Measurements from ENCODE around the gene IGSF23. TPM values are rescaled to one million over a fixed set of nuclear protein-coding genes. Genes with fewer than 3 reads are reported as not detected.

Gene IGSF23
- polyA plus RNA-seq, 3 donors: 0.23 to 0.46 (median 0.44) TPM

DNA sequence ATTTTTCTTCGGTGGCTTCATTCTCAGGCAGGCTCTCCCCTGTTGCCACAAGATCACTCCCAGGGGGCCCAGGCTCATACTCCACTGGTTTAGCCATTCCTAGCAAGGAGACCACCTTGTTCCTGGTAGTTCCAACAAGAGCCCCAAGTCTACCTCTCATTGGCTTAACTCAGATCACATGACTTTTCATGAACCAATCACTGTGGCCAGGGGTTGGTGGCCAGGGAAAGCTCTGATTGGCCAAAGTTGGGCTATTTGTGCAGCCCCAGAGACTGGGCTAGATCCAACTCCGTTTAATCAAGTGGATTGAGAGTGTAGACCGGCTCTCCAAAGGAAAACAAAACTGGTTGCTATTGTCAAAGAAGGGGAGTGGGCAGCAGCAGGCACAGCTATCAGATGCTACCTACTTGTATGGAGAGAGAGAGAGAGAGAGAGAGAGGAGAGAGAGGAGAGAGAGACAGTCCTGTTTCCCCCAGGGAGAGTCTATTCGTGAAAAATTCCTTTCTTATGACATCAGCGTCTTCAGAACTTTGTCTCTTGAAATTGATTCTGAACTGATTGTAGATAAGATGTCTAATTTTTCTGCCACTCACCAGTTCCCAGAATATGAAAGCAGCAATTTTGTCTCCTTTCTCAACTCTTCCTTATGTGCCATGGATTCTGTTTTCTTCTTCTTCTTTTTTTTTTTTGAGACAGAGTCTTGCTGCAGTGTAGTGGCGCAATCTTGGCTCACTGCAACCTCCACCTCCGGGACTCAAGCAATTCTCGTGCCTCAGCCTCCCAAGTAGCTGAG, 63.9 kb downstream of the IGSF23 start:
- Mint-ChIP-seq H3K27ac (peak overlapping the region in 4 of 7 donors; percentile 26 to 63 (median 47)), H3K9me3 (peaks cover 0 to 2% (median 0%) of the 10 kb centered on the region in 7 donors), H3K36me3 (peaks cover 0 to 5% of the 10 kb centered on the region in 2 donors), H3K4me1 (peaks cover 10% of the 10 kb centered on the region), H3K4me3 (peak overlapping the region in 1 of 2 donors; percentile 21), H3K27me3 (ENCODE audit: low read depth in 3 of 3) (peaks cover 0 to 7% (median 6%) of the 10 kb centered on the region in 3 donors)
- Histone ChIP-seq H3K27me3 (ENCODE audit: control insufficient read depth in 2 of 2, insufficient read depth in 2 of 2, low read length in 2 of 2) (no peaks in the 10 kb centered on the region), H3K27ac (ENCODE audit: low read depth in 1 of 2, low read length in 2 of 2) (no peak overlapping the region), H3K4me3 (replicated peaks in 1 of 3; ENCODE audit: low read depth in 2 of 3, low read length in 3 of 3) (no peak overlapping the region), H3K79me2 (ENCODE audit: insufficient read depth, low read length) (no peaks in the 10 kb centered on the region), H3K4me2 (replicated peaks; ENCODE audit: extremely low read depth, low read length, poor library complexity, severe bottlenecking) (no peak overlapping the region), H2AFZ (ENCODE audit: insufficient read depth, low read depth, low read length, poor library complexity, severe bottlenecking) (no peak overlapping the region), H3K36me3 (replicated peaks in 1 of 2; ENCODE audit: control insufficient read depth in 1 of 2, insufficient read depth in 2 of 2, low read length in 2 of 2) (no peaks in the 10 kb centered on the region), H3K9me3 (replicated peaks in 1 of 2; ENCODE audit: control insufficient read depth in 1 of 2, insufficient read depth in 1 of 2, low read length in 2 of 2) (no peaks in the 10 kb centered on the region), H4K20me1 (ENCODE audit: insufficient read depth, low read length) (no peaks in the 10 kb centered on the region), H3K4me1 (ENCODE audit: control insufficient read depth in 1 of 2, insufficient read depth in 2 of 2, low read length in 2 of 2) (peaks cover 6 to 14% of the 10 kb centered on the region in 2 donors), H3K9ac (ENCODE audit: insufficient read depth, low read length, poor library complexity, severe bottlenecking) (no peak overlapping the region)
- intact Hi-C loops (cut with micrococcal nuclease): no loop called here
- TF ChIP-seq, protein P1, sequence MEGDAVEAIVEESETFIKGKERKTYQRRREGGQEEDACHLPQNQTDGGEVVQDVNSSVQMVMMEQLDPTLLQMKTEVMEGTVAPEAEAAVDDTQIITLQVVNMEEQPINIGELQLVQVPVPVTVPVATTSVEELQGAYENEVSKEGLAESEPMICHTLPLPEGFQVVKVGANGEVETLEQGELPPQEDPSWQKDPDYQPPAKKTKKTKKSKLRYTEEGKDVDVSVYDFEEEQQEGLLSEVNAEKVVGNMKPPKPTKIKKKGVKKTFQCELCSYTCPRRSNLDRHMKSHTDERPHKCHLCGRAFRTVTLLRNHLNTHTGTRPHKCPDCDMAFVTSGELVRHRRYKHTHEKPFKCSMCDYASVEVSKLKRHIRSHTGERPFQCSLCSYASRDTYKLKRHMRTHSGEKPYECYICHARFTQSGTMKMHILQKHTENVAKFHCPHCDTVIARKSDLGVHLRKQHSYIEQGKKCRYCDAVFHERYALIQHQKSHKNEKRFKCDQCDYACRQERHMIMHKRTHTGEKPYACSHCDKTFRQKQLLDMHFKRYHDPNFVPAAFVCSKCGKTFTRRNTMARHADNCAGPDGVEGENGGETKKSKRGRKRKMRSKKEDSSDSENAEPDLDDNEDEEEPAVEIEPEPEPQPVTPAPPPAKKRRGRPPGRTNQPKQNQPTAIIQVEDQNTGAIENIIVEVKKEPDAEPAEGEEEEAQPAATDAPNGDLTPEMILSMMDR (IDR thresholded peaks at IDR 0.05): no peak
- WGBS (ENCODE audit: insufficient coverage): 93% methylated on average over 3 of the region's 8 CpGs
- DNase-seq: peak in 1 of 3 donors; percentile 18

DNA sequence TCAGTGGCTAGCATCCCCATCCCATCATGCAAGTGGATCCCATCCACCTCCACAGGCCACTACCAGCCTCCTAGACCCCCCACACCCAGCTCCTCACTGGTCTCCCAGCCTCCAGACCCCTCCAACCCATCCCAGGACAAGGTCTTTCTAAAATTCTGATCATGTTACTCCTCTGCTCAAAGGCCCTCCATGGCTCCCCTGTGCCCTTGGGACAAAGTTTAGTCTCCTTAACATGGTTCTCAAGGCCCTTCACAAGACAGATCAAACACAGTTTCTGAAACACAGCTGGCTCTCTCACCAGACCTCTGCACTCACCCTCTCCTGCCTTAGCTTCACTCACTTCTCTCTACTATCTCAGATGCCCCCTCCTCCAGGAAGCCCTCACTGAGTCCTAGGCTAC, 67.2 kb downstream of the IGSF23 start:
- no peaks in the 10 kb centered on the region for H3K9me3 ChIP-seq (replicated peaks in 1 of 2; ENCODE audit: control insufficient read depth in 1 of 2, insufficient read depth in 1 of 2, low read length in 2 of 2)
- Mint-ChIP-seq H3K36me3 (peaks cover 0 to 5% of the 10 kb centered on the region in 2 donors), H3K27me3 (ENCODE audit: low read depth in 3 of 3) (peaks cover 0 to 5% (median 4%) of the 10 kb centered on the region in 3 donors), H3K4me3 (no peak overlapping the region), H3K27ac (no peak overlapping the region), H3K9me3 (peaks cover 0 to 2% (median 0%) of the 10 kb centered on the region in 7 donors), H3K4me1 (peaks cover 39% of the 10 kb centered on the region)
- no peaks in the 10 kb centered on the region for H3K27me3 ChIP-seq (ENCODE audit: control insufficient read depth in 2 of 2, insufficient read depth in 2 of 2, low read length in 2 of 2)
- no peak overlapping the region for H2AFZ ChIP-seq (ENCODE audit: insufficient read depth, low read depth, low read length, poor library complexity, severe bottlenecking)
- DNase-seq: no peak
- no peak overlapping the region for H3K4me3 ChIP-seq (replicated peaks in 1 of 3; ENCODE audit: low read depth in 2 of 3, low read length in 3 of 3)
- H3K36me3 ChIP-seq (replicated peaks in 1 of 2; ENCODE audit: control insufficient read depth in 1 of 2, insufficient read depth in 2 of 2, low read length in 2 of 2): no peaks in the 10 kb centered on the region
- no peak overlapping the region for H3K9ac ChIP-seq (ENCODE audit: insufficient read depth, low read length, poor library complexity, severe bottlenecking)
- TF ChIP-seq, protein P1 (IDR thresholded peaks at IDR 0.05): no peak
- no peaks in the 10 kb centered on the region for H4K20me1 ChIP-seq (ENCODE audit: insufficient read depth, low read length)
- peaks cover 39 to 47% of the 10 kb centered on the region in 2 donors for H3K4me1 ChIP-seq (ENCODE audit: control insufficient read depth in 1 of 2, insufficient read depth in 2 of 2, low read length in 2 of 2)
- intact Hi-C loops (cut with micrococcal nuclease): loop anchor here in 1 of 2 donors (10.0 kb wide), 1 partner anchor 164 kb away; the partner anchor contains the start of gene NECTIN2
- H3K4me2 ChIP-seq (replicated peaks; ENCODE audit: extremely low read depth, low read length, poor library complexity, severe bottlenecking): no peak overlapping the region
- no peak overlapping the region for H3K27ac ChIP-seq (ENCODE audit: low read depth in 1 of 2, low read length in 2 of 2)
- no peaks in the 10 kb centered on the region for H3K79me2 ChIP-seq (ENCODE audit: insufficient read depth, low read length)
